GM12801 (cell line): ENCODE measurements around the gene DCAF15.

Experiments
- TF ChIP-seq, protein P1 (sequence below): IDR thresholded peaks from one replicate; pipeline ENCODE4 v1.5.1; 2011; ENCODE audit warnings: control low read depth; ENCODE audit not compliant: insufficient read length; ENCODE audit errors: extremely low read depth

DCAF15 gene

GRCh38 chr19:13952154-13952930, at the start of gene DCAF15:
DCAF15 (plus strand) TSS chr19:13952509; CDS start chr19:13952513, 4 bp downstream.
- TF ChIP-seq, protein P1, sequence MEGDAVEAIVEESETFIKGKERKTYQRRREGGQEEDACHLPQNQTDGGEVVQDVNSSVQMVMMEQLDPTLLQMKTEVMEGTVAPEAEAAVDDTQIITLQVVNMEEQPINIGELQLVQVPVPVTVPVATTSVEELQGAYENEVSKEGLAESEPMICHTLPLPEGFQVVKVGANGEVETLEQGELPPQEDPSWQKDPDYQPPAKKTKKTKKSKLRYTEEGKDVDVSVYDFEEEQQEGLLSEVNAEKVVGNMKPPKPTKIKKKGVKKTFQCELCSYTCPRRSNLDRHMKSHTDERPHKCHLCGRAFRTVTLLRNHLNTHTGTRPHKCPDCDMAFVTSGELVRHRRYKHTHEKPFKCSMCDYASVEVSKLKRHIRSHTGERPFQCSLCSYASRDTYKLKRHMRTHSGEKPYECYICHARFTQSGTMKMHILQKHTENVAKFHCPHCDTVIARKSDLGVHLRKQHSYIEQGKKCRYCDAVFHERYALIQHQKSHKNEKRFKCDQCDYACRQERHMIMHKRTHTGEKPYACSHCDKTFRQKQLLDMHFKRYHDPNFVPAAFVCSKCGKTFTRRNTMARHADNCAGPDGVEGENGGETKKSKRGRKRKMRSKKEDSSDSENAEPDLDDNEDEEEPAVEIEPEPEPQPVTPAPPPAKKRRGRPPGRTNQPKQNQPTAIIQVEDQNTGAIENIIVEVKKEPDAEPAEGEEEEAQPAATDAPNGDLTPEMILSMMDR, result no peak

GRCh38 chr19:13902993-13903555, 49.2 kb upstream of the DCAF15 start:
- TF ChIP-seq, protein P1, result no peak

DNA sequence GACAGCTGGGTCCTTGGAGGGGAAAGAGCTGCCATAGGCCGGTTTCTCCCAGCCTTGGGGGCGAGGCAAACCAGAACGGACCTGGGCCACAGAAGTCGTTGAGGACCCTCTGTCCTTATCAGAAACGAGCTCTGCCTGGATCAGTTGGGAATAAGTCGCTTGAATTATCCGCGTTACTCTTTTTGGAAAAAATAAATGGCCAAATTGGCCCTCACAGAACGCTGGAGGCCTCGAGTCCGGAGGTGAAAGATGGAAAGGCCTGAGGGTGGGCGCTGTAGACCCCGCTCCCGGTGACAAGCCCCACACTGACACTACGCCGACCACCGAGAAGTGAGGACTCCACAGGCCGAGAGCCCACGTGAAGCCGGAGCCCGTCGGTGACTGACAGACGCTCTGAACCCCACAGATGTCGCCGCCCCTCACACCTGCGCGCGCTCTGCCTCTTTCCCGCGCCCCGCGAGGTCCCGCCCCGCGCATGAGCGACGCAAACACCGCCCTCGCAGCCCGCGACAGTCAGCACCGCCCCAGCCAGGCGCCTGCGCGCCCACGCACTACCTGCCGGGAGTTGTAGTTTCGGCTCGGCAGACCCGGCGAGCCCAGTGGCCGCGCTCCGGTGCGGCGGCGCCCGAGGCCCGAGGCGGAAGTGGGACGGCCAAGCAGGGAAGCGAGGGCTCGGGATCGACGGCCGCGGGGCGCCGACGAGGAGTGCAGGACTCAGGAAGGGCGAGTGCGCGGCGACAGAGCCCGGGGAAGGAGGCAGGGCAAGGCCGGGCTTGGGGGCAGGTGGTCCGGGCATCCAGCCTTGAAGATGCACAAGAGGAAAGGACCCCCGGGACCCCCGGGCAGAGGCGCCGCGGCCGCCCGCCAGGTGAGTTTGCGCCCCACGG, 46.4 kb upstream of the DCAF15 start, which contains the start of the genes BRME1 and CC2D1A:
TSS of gene BRME1 (minus strand) at position 484 of the 887 bp plus-strand sequence. CDS start 1,225 bp downstream, outside the sequence.
TSS of gene CC2D1A (plus strand) at position 568 of the 887 bp plus-strand sequence. CDS start at position 809, 241 bp downstream.
- TF ChIP-seq, protein P1, result no peak

GRCh38 chr19:13906521-13906904, 45.8 kb upstream of the DCAF15 start:
- TF ChIP-seq, protein P1, result no peak

DNA sequence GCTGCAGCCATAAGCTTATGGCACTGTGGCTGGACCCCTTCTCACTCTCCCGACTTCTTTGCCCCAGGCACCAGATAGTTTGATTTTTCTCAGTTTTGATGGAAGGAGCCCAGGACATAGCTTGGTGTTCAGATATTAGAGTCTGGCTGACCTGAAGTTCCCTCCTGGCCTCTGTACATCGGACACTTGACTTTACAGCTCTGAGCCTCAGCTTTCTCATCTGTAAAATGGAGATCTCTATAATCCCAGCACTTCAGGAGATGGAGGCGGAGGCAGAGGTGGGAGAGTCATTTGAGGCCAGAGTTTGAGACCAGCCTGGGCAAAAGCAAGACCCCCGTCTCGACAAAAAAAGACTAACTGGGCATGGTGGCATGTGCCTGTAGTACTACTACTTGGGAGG, 45.4 kb upstream of the DCAF15 start:
- TF ChIP-seq, protein P1, result no peak

GRCh38 chr19:13908674-13909073, 43.6 kb upstream of the DCAF15 start:
- TF ChIP-seq, protein P1, result no peak

DNA sequence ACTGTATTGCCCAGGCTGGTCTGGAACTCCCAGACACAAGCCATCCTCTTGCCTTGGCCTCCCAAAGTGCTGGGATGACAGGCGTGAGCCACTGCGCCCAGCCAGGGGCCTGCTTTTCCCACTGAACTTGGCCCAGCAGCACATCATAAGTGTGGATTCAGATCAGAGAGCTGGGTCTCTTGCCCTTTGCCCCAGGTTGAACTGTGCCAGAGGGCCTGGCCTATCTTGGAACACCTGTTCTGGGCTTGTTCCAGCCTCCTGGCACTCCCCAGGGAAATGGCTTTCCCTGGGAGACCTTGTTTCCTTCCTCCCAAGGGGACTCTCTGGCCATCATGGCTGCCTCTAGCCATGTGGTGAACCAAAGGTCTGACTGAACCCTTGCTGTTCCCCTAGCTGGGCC, 42.9 kb upstream of the DCAF15 start:
- TF ChIP-seq, protein P1, result no peak
